ENCODE data around the gene NYNRIN. TPM values are rescaled to one million over a fixed set of nuclear protein-coding genes. Genes with fewer than 3 reads are reported as not detected.

Gene NYNRIN
- total RNA-seq, 1 experiment from 2014 or later: 16.6 TPM

GRCh38 chr14:24432259-24433131 lies 33.7 kb downstream of the NYNRIN start (continued):
- no peak for TF ChIP-seq E2F4 (CRISPR knock-in tag; IDR thresholded peaks at IDR 0.05; ENCODE audit: borderline replicate concordance, low read depth)
- TF ChIP-seq ATF3 (CRISPR knock-in tag; conservative IDR thresholded peaks at IDR 0.05): no peak
- no peak for TF ChIP-seq KAT7 (CRISPR knock-in tag; IDR thresholded peaks at IDR 0.05; ENCODE audit: borderline replicate concordance)

GRCh38 chr14:24434036-24434435 lies 35.2 kb downstream of the NYNRIN start:
- CTCF ChIA-PET: interaction anchor here (1.4 to 4.2 kb wide), 3 partner anchors 68 to 126 kb away, joined by 3 to 83 read pairs (median 49); partner anchors contain the start of gene ADCY4

More at GRCh38 chr14:24434036-24434435, 35.2 kb downstream of the NYNRIN start:
- Mint-ChIP-seq H3K27me3 (ENCODE audit: low read depth) (peaks cover 6% of the 10 kb centered on the region), H3K27ac (no peak overlapping the region), H3K4me1 (peaks cover 19% of the 10 kb centered on the region), H3K4me3 (no peak overlapping the region), H3K9me3 (no peaks in the 10 kb centered on the region), H3K36me3 (peaks cover 25% of the 10 kb centered on the region)
- POLR2A ChIA-PET: no interaction called here
- DNase-seq (ENCODE audit: low spot score): no peak
- TF ChIP-seq, protein P1, sequence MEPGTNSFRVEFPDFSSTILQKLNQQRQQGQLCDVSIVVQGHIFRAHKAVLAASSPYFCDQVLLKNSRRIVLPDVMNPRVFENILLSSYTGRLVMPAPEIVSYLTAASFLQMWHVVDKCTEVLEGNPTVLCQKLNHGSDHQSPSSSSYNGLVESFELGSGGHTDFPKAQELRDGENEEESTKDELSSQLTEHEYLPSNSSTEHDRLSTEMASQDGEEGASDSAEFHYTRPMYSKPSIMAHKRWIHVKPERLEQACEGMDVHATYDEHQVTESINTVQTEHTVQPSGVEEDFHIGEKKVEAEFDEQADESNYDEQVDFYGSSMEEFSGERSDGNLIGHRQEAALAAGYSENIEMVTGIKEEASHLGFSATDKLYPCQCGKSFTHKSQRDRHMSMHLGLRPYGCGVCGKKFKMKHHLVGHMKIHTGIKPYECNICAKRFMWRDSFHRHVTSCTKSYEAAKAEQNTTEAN (CRISPR knock-in tag; IDR thresholded peaks at IDR 0.05): no peak
- no peak for TF ChIP-seq RORB (CRISPR knock-in tag; IDR thresholded peaks at IDR 0.05)
- TF ChIP-seq FOXK1 (CRISPR knock-in tag; IDR thresholded peaks at IDR 0.05): no peak
- no peak for TF ChIP-seq CBFB (CRISPR knock-in tag; IDR thresholded peaks at IDR 0.05; ENCODE audit: low read depth)
- TF ChIP-seq GRHL2 (CRISPR knock-in tag; IDR thresholded peaks at IDR 0.05; ENCODE audit: insufficient replicate concordance, severe bottlenecking): no peak
- TF ChIP-seq E2F4 (CRISPR knock-in tag; IDR thresholded peaks at IDR 0.05; ENCODE audit: borderline replicate concordance, low read depth): no peak
- no peak for TF ChIP-seq ZNF317 (CRISPR knock-in tag; IDR thresholded peaks at IDR 0.05; ENCODE audit: borderline replicate concordance, low read depth)
- TF ChIP-seq ZNF263 (CRISPR knock-in tag; IDR thresholded peaks at IDR 0.05; ENCODE audit: low read depth): no peak
- TF ChIP-seq, protein P2, sequence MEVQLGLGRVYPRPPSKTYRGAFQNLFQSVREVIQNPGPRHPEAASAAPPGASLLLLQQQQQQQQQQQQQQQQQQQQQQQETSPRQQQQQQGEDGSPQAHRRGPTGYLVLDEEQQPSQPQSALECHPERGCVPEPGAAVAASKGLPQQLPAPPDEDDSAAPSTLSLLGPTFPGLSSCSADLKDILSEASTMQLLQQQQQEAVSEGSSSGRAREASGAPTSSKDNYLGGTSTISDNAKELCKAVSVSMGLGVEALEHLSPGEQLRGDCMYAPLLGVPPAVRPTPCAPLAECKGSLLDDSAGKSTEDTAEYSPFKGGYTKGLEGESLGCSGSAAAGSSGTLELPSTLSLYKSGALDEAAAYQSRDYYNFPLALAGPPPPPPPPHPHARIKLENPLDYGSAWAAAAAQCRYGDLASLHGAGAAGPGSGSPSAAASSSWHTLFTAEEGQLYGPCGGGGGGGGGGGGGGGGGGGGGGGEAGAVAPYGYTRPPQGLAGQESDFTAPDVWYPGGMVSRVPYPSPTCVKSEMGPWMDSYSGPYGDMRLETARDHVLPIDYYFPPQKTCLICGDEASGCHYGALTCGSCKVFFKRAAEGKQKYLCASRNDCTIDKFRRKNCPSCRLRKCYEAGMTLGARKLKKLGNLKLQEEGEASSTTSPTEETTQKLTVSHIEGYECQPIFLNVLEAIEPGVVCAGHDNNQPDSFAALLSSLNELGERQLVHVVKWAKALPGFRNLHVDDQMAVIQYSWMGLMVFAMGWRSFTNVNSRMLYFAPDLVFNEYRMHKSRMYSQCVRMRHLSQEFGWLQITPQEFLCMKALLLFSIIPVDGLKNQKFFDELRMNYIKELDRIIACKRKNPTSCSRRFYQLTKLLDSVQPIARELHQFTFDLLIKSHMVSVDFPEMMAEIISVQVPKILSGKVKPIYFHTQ (CRISPR knock-in tag; IDR thresholded peaks at IDR 0.05): no peak
- no peak for TF ChIP-seq IRF1 (CRISPR knock-in tag; IDR thresholded peaks at IDR 0.05)
- TF ChIP-seq RELA (CRISPR knock-in tag; IDR thresholded peaks at IDR 0.05; ENCODE audit: borderline replicate concordance): no peak
- no peak for TF ChIP-seq ZNF423 (CRISPR knock-in tag; IDR thresholded peaks at IDR 0.05)
- ATAC-seq: no peak

Data from WTC11 (cell line).